Activated CD8-positive, alpha-beta memory T cell treated with anti-CD3 and anti-CD28 coated beads for 36 hours (primary cell): Measurements from ENCODE around the gene SORCS2. TPM values are rescaled to one million over a fixed set of nuclear protein-coding genes. Genes with fewer than 3 reads are reported as not detected.

Experiments
- CTCF ChIA-PET: fragments of 350-600 bp; sonication (Branson Sonifier 250); formaldehyde crosslinking; loops from one replicate; lab custom pipeline; 2021; ENCODE audit warnings: antibody characterized with exemption; lab: Charles Lee
- POLR2A ChIA-PET: fragments of 350-600 bp; sonication (Branson Sonifier 250); formaldehyde crosslinking; loops from one replicate; lab custom pipeline; 2021; ENCODE audit warnings: antibody characterized with exemption; lab: Charles Lee
- total RNA-seq, 2 experiments: library from RNA; stranded (reverse); gene quantifications; one replicate each; pipeline ENCODE4 v1.2.3, GENCODE V29; 2021

SORCS2 gene
- total RNA-seq, 2 experiments from 2014 or later = not detected

DNA sequence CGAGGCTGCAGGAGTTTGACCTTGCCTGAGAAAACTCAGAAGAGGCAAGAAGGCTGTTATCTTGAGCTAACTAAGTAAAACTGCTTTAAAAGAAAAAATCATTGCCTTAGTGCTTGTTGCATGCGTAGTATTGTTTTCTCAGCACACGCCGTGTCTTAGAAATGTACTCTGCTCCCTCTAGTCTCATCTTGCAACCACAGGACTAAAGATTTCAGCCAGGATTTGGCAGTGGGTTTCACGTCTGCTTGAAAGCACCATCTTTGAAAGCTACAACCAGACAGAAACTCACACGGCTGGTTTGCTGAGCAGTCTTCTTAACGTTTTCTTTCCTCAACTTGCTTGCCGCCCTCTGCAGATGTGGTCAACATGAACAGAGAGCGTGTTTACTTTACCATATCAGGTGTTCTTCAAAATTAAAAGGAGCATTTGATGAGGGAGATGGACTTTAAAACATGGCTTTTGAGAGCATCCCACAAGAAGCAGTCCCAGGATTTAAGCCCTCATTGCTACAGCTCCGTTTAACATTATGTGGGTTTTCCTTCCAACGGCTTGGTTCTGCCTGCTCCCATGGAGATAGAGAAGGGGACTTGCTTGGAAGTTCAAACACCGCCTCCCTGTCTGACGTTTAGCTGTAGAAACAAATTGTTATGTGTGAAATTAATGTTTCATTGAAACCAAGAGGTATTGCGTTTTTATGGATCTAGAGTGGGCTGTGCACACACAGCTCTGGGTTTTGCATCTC is 3.4 kb downstream of the SORCS2 start:
- POLR2A ChIA-PET = no interaction called here
- CTCF ChIA-PET = no interaction called here

DNA sequence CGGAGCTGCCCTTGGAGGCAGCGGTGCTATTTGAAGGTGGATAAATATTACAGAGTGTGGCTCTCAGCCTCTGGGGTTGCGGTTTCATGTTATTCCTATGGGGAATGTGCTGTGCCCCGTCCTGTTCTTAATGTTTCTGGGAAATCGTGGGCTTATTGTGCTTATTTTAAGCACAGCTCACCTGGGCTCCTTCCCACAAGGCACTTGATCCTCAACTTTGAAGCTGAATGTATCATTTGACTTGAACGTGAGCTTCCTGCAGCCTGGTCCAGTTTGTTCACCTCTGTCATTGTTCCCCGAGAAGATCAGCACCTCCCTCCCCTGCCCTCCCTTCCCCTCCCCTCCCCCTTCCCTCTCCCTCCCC is 3.9 kb downstream of the SORCS2 start:
- CTCF ChIA-PET = no interaction called here
- POLR2A ChIA-PET = no interaction called here

DNA sequence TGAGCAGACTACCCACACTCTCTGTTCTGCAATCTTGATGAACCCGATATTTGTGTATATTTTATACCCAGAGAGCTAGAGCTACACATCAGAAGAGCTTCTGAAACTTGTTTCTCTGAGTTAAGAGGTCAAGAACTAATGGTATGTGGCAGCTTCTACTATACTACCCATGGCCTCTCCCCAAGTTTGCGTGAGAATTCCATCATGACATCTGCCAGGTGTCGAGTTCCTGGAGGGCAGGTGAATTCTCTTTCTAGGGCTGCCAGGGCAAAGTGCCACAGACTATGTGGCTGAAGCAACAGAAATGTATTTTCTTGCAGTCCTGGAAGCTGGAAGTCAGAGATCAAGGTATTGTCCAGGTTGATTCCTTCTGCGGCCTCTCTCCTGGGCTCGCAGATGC is 4.4 kb downstream of the SORCS2 start:
- ChIA-PET CTCF (no interaction called here), POLR2A (no interaction called here)

DNA sequence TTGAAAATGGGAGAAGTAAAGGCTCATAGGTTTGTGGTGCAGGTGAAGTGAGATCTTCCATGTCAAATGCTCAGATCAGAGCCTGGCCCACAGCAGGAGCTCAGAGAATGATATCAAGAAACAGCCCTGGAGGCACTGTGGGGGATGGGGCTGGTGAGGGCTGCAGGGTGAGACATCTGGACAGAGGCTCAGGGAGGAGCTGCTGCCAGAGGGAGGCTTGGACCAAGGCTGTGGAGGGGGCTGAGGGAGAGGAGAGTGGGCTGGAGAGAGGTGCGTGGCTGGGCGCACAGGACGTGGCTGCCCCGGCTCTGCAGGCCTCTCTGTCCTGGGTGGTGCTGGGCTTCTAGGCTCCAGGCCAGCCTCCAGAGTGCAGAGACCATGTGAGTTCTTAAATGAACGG is 5.6 kb downstream of the SORCS2 start:
- POLR2A ChIA-PET = no interaction called here
- CTCF ChIA-PET = no interaction called here

DNA sequence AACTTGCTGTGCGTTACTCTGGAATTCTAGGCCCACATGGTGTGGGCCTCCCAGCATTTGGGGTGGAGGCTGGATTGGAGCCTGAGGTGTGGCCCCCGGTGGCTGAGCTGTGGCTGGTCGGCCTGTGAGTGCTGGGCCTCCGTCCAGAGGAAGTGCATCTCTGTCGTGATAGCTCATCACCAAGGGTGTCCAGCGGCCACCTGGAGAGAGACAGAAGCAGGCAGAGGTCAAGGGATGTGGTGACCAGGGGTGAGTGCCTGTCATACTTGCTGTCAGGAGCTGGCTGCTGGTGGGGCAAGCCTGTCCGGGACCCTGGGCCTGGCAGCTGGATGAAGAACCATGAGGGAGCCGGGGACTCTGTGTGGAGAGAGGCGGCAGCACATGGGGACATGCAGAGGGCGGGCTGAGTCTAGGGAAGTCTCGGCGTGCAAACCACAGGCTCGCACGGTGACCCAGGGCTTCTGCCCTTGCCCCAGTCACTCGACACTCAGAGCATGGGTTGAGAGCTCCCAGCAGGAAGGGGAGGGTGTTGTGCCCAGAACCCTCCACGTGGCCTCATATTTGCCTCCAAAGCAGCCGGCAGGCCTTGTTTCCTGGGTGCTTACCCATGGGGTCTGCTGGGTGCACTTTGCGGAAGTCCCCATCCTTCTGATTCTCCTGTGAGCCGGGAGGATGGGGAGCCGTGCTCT is 6.2 kb downstream of the SORCS2 start:
- POLR2A ChIA-PET = no interaction called here
- CTCF ChIA-PET = no interaction called here

DNA sequence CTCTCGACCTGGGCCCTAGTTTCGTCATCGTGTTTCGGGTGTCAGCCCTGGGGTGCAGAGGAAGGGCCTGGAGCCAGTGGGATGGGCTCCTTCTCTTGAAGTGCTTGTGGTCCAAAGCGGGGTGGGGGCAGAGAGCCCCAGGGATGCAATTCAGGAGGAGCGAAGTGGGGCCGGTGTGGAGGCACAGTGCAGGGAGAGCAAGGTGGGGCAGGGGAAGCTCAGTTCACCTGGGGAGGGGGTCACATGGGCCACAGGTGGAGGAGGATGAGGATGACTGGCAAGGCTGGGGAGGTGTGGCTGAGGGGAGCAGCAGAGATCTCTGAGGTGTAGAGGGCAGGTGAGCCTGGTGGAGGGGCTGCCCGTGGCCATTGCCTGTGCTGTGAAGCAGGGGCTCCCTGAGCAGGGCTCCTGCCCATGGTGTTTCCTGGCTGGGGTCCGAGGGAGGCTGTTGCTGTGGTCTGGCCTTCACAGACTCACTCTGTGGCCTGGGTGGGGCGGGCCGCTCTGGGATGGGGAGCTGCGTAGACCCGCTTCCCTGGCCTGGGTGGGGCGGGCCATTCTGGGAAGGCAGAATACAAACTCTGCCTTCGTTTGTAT is 6.9 kb downstream of the SORCS2 start:
- ChIA-PET POLR2A (no interaction called here), CTCF (no interaction called here)

DNA sequence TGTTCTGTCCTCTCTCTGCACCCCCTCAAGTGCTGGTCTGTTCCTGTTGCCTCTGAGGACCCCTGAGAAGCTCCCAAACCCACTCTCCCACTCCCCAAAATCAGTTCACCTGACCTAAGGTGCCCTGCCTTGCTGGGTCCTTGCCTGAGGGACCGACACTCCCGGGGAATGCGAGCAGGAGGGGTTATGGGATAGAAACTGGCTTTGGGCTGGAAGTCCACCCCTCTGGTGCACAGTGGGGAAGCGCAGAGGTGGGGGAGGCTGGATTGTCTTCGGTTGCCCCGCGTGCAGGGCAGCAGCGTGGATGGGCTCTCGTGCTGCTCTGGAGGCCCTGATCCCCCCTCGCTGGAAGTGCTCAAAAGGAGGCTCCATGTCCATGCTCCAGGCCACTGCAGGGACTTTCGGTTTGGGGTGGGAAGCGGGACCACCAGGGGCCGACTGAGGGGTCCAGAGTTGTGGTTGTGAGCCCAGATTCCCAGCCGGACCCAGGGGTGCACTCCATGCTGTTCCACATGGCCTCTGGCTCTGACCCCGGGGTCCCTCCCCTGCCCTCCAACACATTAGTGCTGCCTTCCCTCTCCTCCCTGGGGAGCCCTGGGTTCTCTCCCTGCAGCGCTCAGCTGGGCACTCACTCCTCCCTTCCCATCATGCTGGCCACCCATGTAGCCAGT is 7.6 kb downstream of the SORCS2 start:
- ChIA-PET CTCF (no interaction called here), POLR2A (no interaction called here)

DNA sequence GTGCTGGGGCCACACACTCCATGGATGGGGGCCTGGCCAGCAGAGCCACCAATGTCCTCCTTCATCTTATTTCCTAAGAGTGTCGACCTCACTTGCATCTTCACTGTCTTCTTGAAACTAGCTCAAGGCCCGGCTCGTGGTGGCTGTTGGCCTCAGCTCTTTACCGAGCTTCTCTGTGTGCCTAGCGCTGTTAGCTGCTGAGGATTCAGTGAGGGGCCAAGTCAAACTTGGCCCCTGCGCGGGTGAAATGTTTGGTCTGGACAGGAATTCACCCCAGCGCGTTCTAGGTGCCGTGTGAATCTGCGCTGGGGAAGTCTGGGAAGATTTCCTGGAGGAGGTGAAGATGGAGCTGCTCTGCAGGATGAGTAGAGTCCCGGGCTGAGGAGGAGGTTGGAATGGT is 8.5 kb downstream of the SORCS2 start:
- CTCF ChIA-PET = no interaction called here

DNA sequence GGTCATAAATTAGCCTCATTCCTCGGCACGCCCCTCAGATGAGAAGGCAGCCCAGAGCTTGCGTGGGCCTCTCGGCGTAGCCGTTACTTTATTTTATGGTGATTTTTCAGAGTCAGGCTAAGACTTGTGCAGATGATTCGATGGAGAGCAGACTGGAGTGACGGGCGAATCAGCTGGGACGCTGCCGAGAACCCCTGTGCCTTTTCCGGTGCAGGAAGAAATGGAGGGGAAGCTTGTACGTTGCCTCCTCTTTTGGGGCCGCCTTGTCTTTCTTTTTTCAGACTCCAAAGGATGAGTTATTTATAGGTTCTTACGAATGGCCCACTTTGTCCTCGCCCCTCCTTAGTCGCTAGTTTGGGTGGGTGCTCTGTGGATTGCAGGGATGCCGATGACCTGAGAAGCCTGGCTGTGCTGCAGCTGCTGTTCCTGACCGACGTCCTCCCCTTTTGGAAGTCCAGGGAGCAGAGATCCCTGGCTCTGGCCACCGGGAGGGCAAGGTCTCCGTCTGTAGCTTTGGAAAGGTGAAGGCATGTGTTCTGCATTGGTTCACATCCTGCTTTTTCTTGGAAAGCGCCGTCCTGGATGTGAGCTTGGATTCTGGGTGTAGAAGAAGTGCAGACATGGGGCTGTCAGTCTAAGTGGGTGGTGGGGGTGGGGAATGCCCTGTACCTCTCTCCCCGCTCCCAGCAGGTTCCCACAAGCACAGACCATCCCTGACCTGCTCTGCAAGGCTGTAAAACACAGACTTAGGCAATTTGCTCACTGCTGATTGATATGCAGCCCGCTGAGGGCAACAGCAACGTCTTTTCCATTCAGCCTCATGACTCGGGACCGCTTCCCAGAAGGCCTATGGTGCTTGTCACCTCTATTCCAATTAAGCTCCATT is 9.3 kb downstream of the SORCS2 start:
- POLR2A ChIA-PET = no interaction called here
- CTCF ChIA-PET = no interaction called here

More for the DNA sequence above, 8.5 kb downstream of the SORCS2 start:
- POLR2A ChIA-PET = no interaction called here

DNA sequence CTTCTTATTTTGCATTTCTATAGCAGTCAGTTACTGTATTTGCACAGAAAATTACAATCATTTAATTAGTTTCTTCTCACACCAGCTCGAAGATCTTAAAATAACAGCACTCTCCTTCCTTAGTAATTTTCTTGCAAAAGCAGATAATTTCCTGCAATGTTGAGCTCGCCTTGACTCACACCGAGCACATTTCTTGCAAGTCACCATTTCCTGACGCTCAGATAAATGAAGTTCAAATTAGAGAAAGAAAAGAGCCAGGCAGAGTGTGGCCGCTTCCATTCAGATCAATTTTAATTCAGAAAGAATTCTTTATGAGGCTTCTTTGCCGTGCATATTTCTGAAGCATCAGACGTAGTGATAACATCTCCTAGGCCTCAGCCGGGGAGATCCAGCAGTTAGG is 10.1 kb downstream of the SORCS2 start:
- CTCF ChIA-PET = no interaction called here

DNA sequence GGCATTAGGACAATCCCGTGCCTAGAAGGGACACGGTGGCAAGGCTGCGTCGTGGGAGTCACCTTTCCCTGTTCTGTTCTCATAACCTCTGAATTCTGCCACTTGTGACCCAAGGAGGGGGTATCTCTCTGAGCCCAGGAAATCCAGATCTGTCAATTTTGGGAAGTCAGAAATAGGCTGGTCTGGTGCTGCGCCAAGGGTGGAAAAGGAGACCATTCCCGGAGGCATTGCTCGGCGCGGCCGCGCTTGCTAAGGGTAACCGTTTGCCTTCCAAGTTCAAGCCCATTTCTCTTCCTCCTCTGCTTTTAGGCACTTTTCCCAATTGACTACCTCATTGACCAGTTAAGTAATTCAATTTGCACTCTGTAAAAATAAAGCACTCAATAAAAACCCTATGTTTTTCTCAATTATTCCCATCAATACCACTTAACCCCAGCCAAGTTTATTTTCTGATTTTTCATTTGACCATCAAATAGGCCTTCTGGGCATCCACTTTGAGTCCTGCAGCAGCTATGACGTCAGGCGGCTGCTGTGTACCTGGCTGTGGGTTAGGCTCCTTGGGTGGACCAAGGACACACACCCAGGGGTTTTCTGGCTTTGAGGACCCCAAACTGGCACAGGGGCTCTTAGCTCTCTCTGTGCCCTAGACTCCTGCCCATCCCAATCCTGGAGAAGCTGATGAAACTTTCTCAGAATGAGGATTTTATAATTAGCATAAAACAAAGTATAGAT is 12.5 kb downstream of the SORCS2 start:
- ChIA-PET POLR2A (no interaction called here), CTCF (no interaction called here)

More for the DNA sequence above, 10.1 kb downstream of the SORCS2 start:
- POLR2A ChIA-PET = no interaction called here

DNA sequence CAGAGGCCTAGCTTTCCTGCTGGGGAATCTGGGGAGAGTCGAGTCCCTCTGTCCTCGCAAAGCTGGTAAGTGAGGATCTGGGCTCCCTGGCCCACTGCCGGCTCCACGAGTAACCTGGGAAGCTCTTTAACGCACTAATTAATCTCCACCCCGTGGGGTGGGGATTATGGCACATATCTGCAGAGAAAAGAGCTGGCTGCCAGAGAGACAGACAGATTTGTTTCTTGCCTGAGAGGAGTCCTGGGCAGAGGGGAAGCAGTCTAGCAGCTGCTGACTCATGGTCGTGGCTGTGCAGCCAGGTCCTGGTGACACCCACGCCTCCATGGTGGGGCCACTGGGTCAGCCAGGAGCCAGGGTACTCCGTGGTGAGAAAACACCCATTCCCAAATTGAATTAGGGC is 14.0 kb downstream of the SORCS2 start:
- POLR2A ChIA-PET = no interaction called here
- CTCF ChIA-PET = no interaction called here

DNA sequence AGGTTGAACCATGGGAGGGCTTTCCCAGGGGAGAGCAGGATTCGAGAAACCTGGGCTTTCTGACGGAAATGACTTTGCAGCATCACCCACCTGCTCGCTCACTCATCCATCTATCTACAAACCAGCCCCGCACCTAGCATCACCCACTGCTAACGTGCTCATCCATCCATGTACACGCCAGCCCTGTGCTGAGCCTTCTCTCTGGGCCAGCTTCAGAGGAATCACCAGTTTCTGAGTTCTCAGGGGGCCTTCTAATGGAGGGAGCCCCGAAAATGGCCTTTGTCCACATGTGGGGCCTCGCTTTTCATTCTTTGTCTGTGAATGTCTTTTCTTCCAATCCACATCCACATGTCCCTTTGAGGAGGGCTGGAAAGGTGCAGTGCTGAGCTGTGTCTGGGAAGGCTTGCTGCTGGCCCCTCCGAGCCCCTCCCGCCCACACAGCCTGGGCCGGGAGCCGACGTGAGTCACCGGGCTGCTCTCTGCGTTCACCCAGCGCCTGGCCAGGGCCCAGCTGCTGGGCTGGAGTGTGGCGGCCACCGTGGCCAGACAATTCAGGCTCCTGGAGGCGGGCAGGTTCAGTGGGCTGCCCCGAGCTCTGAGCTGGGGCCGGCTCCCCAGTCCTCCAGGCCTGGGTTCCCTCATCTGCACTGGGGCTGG is 14.7 kb downstream of the SORCS2 start:
- POLR2A ChIA-PET = no interaction called here
- CTCF ChIA-PET = no interaction called here

DNA sequence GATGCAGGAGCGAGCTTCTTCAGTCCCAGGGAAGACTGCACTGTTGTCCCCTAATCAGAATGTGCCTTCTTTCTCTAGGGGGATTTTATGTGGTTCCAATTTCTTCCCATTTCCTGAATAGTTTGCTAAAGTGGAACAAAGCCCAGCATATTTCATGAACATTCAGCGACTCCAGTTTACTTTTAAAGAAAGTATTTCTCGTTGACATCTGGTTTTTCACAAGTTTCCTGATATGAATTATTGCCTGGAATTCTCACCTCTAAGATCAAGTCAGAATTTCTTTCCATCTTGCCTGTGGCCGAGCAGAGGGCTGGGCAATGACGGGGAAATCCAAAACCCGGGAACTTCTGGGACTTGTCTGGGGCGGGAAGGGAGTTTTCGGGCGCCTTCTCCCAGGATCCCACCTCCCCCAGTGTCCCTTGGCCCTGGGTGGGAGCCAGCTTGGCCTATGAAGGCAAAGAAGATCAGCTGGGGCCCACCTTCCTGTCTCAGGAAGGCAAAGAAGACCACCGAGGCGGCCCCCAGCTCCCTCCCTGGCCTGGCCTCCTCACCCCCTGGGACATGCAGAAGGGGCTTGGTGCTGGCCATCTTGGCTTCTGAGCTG is 15.4 kb downstream of the SORCS2 start:
- CTCF ChIA-PET = no interaction called here
- POLR2A ChIA-PET = no interaction called here

DNA sequence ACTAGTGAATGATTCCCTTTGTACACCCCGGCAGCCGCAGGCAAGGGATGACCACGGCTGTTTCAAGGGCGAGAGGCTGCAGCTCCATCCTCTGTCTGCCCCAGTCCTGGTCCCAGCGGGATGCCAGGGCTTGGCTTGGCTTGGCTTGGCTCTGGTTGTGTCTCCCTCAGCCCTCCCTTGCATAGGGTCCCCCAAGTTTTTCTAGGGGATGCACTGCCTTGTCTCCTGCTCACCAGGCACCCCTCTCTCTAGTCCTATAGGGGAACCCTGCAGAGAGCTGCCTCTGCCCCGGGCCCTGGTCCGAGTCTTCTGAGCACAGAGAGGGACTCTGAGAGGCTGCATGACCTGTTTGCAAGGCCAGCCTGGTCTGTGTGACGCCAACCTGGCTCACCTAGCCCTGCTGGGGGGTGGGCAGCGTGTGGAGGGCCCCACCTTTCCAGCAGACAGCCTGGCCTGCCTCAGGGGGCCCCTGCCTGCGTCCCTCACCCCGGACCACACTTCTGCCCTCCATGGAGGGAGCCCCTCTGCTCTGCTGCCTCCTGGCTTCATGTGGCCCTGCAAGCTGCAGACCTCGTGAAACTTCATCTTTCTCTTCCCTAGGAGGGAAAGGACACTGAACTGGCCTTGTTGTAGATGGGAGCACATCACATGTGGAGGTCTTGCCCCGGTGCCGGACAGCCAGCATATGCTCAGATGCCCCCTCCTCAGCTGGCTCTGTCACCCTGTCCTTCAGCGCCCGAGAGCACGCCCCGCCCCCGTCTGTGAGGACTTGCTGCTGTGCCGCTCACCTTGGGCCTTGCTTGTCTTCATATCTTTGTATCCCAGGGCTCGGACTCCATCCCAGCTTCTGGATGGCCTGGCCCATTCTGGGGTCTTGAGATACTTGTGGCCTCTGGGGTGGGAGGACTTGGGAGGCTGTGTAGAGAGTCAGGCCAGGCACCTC is 16.4 kb downstream of the SORCS2 start:
- ChIA-PET CTCF (no interaction called here), POLR2A (no interaction called here)

DNA sequence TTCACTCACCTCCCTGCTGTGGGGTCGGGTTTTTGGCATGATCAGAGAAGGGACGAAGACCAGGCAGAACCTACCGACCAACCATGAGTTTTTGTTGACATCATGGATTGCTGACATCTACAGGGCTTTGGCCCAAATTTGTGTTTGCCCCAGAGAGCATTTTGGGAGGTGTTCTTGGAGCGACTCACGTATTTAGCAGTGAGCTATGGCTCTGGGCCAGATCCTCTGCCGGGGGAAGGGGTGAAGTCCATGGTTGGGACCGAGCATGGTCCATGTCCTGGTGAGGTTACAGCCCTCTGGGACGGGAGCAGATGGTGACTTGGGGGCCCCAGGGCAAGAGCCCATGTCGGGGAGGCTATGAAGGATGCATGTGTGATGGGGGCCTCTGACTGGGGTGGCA is 17.4 kb downstream of the SORCS2 start:
- CTCF ChIA-PET = no interaction called here
- POLR2A ChIA-PET = no interaction called here

DNA sequence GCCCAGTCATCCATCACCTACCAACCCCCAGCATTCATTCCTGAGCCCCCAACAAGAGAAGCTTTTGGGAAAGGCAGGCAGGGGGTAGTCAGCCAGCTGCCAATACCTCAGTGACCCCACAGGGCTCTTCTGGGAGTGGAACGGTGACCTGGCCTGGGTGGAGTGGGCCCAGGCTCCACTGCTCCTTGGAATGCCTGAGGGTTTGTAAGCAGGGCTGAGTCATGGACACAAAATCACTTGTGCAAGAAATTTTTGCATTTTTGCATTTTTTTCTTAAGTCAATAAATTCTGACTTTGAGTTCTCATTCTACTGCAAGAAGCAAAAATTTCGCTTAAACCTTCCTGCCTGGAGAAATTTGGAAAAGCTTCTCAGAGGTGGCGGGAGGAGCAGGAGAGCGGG is 18.5 kb downstream of the SORCS2 start:
- ChIA-PET CTCF (no interaction called here), POLR2A (no interaction called here)
